HEK293 (cell line): Measurements from ENCODE around the gene GJB4.

ENCODE experiments used
- CTCF ChIA-PET: fragments of 350-600 bp; formaldehyde crosslinking; extraction: SDS; loops from one replicate; lab custom pipeline; 2021; ENCODE audit warnings: antibody characterized with exemption; lab: Yijun Ruan, JAX
- POLR2A ChIA-PET: fragments of 300-600 bp; formaldehyde crosslinking; extraction: SDS; loops from one replicate; lab custom pipeline; 2020; ENCODE audit warnings: antibody characterized with exemption, inconsistent platforms; lab: Yijun Ruan, JAX
- H3K27ac ChIP-seq: fragments of 200-500 bp; sonication (Bioruptor generic); 2 replicates; pipeline ENCODE4 v1.5.1; 2014; ENCODE audit warnings: low read depth, low read length, control low read depth, inconsistent platforms; ENCODE audit errors: extremely low read depth
- H3K36me3 ChIP-seq, 2 experiments: fragments of 200-500 bp in 1 of 2; sonication (Bioruptor generic) in 1 of 2; 1 replicate in 1 of 2; 2 replicates in 1 of 2; pipeline ENCODE4 v1.5.1; 2014 to 2017; ENCODE audit warnings: inconsistent platforms in 2 of 2, low read length in 2 of 2; ENCODE audit not compliant: control insufficient read depth in 2 of 2, insufficient read depth in 1 of 2
- H3K4me1 ChIP-seq: fragments of 200-500 bp; sonication (Bioruptor generic); 2 replicates; pipeline ENCODE4 v1.5.1; 2014; ENCODE audit warnings: mild to moderate bottlenecking, low read length, inconsistent platforms; ENCODE audit not compliant: control insufficient read depth, insufficient read depth
- H3K4me3 ChIP-seq: 2 replicates; pipeline ENCODE4 v1.5.1; 2011; ENCODE audit warnings: low read depth, mild to moderate bottlenecking, control low read depth, low read length, moderate library complexity
- H3K9me3 ChIP-seq: fragments of 200-500 bp; sonication (Bioruptor generic); 2 replicates; pipeline ENCODE4 v1.5.1; 2014; ENCODE audit warnings: low read depth, low read length, inconsistent platforms; ENCODE audit not compliant: control insufficient read depth, insufficient read depth
- GLI2 ChIP-seq: fragments of 450-650 bp; formaldehyde crosslinking; IDR thresholded peaks from 2 replicates; pipeline ENCODE4; 2017; ENCODE audit warnings: missing biosample characterization, missing genetic modification characterization, low read depth, borderline replicate concordance
- GLIS1 ChIP-seq: fragments of 450-650 bp; formaldehyde crosslinking; IDR thresholded peaks from 2 replicates; pipeline ENCODE4 v1.5.1; 2016; ENCODE audit warnings: missing biosample characterization, missing genetic modification characterization
- OSR2 ChIP-seq: fragments of 450-650 bp; formaldehyde crosslinking; IDR thresholded peaks from 2 replicates; pipeline ENCODE4 v1.5.1; 2016; ENCODE audit warnings: missing biosample characterization, missing genetic modification characterization
- REST ChIP-seq: fragments of 450-650 bp; formaldehyde crosslinking; IDR thresholded peaks from 2 replicates; pipeline ENCODE4 v1.5.1; 2016; ENCODE audit warnings: missing biosample characterization, missing genetic modification characterization
- SP2 ChIP-seq: fragments of 450-650 bp; formaldehyde crosslinking; IDR thresholded peaks from 2 replicates; pipeline ENCODE4 v1.5.1; 2016; ENCODE audit warnings: missing biosample characterization, missing genetic modification characterization
- SP7 ChIP-seq: fragments of 450-650 bp; formaldehyde crosslinking; IDR thresholded peaks from 2 replicates; pipeline ENCODE4 v1.5.1; 2016; ENCODE audit warnings: missing biosample characterization, missing genetic modification characterization
- ZBTB7A ChIP-seq: fragments of 450-650 bp; formaldehyde crosslinking; IDR thresholded peaks from 2 replicates; pipeline ENCODE4 v1.5.1; 2016; ENCODE audit warnings: low read depth, missing biosample characterization, missing genetic modification characterization
- ZIC2 ChIP-seq: fragments of 450-650 bp; formaldehyde crosslinking; IDR thresholded peaks from 2 replicates; pipeline ENCODE4 v1.5.1; 2016; ENCODE audit warnings: missing biosample characterization, missing genetic modification characterization
- ZNF10 ChIP-seq: fragments of 450-650 bp; formaldehyde crosslinking; IDR thresholded peaks from 2 replicates; pipeline ENCODE4 v1.5.1; 2017; ENCODE audit warnings: missing biosample characterization, missing genetic modification characterization
- ZNF155 ChIP-seq: fragments of 450-650 bp; formaldehyde crosslinking; IDR thresholded peaks from 2 replicates; pipeline ENCODE4 v1.5.1; 2016; ENCODE audit warnings: missing biosample characterization, missing genetic modification characterization
- ZNF18 ChIP-seq: fragments of 450-650 bp; formaldehyde crosslinking; IDR thresholded peaks from 2 replicates; pipeline ENCODE4 v1.5.1; 2016; ENCODE audit warnings: missing biosample characterization, missing genetic modification characterization
- ZNF19 ChIP-seq: fragments of 450-650 bp; formaldehyde crosslinking; IDR thresholded peaks from 2 replicates; pipeline ENCODE4; 2016; ENCODE audit warnings: missing biosample characterization, missing genetic modification characterization, low read depth
- ZNF280C ChIP-seq: fragments of 450-650 bp; formaldehyde crosslinking; IDR thresholded peaks from 2 replicates; pipeline ENCODE4 v1.5.1; 2016; ENCODE audit warnings: missing biosample characterization, missing genetic modification characterization
- ZNF513 ChIP-seq: fragments of 450-650 bp; IDR thresholded peaks from 2 replicates; pipeline ENCODE4 v1.5.1; 2018; ENCODE audit warnings: missing biosample characterization, missing genetic modification characterization
- ZNF548 ChIP-seq: fragments of 450-650 bp; formaldehyde crosslinking; IDR thresholded peaks from 2 replicates; pipeline ENCODE4 v1.5.1; 2016; ENCODE audit warnings: missing biosample characterization, missing genetic modification characterization
- ZNF580 ChIP-seq: fragments of 450-650 bp; formaldehyde crosslinking; IDR thresholded peaks from 2 replicates; pipeline ENCODE4 v1.5.1; 2016; ENCODE audit warnings: missing biosample characterization, missing genetic modification characterization
- ZNF621 ChIP-seq: fragments of 450-650 bp; formaldehyde crosslinking; IDR thresholded peaks from 2 replicates; pipeline ENCODE4 v1.5.1; 2017; ENCODE audit warnings: missing biosample characterization, missing genetic modification characterization
- ZNF629 ChIP-seq: fragments of 450-650 bp; formaldehyde crosslinking; IDR thresholded peaks from 2 replicates; pipeline ENCODE4 v1.5.1; 2017; ENCODE audit warnings: missing biosample characterization, missing genetic modification characterization
- ZNF707 ChIP-seq: fragments of 450-650 bp; formaldehyde crosslinking; IDR thresholded peaks from 2 replicates; pipeline ENCODE4 v1.5.1; 2016; ENCODE audit warnings: missing biosample characterization, missing genetic modification characterization
- ZNF768 ChIP-seq: fragments of 450-650 bp; formaldehyde crosslinking; IDR thresholded peaks from 2 replicates; pipeline ENCODE4 v1.5.1; 2018; ENCODE audit warnings: missing biosample characterization, mild to moderate bottlenecking, missing genetic modification characterization
- ZNF791 ChIP-seq: fragments of 450-650 bp; formaldehyde crosslinking; IDR thresholded peaks from 2 replicates; pipeline ENCODE4 v1.5.1; 2016; ENCODE audit warnings: missing biosample characterization, missing genetic modification characterization
- ZSCAN30 ChIP-seq: fragments of 450-650 bp; IDR thresholded peaks from 2 replicates; pipeline ENCODE4 v1.5.1; 2018; ENCODE audit warnings: missing biosample characterization, mild to moderate bottlenecking, missing genetic modification characterization, moderate library complexity

GJB4 gene

GRCh38 chr1:34796990-34797389, 37.5 kb downstream of the GJB4 start (continued):
- TF ChIP-seq ZNF155 = no peak

GRCh38 chr1:34800214-34800613, 40.7 kb downstream of the GJB4 start:
- H3K27ac ChIP-seq = no peak overlapping the region
- CTCF ChIA-PET = no interaction called here
- POLR2A ChIA-PET = no interaction called here

GRCh38 chr1:34803770-34804169, 44.2 kb downstream of the GJB4 start:
- H3K4me3 ChIP-seq = no peak overlapping the region
- H3K4me1 ChIP-seq = no peaks in the 10 kb centered on the region
- TF ChIP-seq ZNF580 (tag by site-specific recombination) (no peak), REST (tag by site-specific recombination) (no peak), ZSCAN30 (tag by site-specific recombination) (no peak), ZNF18 (tag by site-specific recombination) (no peak), OSR2 (no peak), ZNF10 (tag by site-specific recombination) (no peak), ZNF19 (tag by site-specific recombination) (no peak), GLIS1 (no peak), ZNF280C (no peak)
- H3K9me3 ChIP-seq = no peaks in the 10 kb centered on the region
- H3K27ac ChIP-seq = no peak overlapping the region
- ChIA-PET CTCF (interaction anchor here (1.1 to 1.6 kb wide), 2 partner anchors 20 to 49 kb away, joined by 3 to 5 read pairs; no protein-coding TSS in a partner anchor), POLR2A (no interaction called here)
- no peaks in the 10 kb centered on the region for H3K36me3 ChIP-seq

More at GRCh38 chr1:34800214-34800613, 40.7 kb downstream of the GJB4 start:
- no peaks in the 10 kb centered on the region for H3K4me1 ChIP-seq
- TF ChIP-seq ZNF621 (tag by site-specific recombination) (no peak), GLI2 (tag by site-specific recombination) (no peak), ZBTB7A (tag by site-specific recombination) (no peak), ZNF629 (tag by site-specific recombination) (no peak), ZNF768 (no peak), SP2 (no peak), ZNF513 (no peak), ZNF791 (tag by site-specific recombination) (no peak), ZNF707 (tag by site-specific recombination) (no peak), ZNF548 (tag by site-specific recombination) (no peak), SP7 (no peak), ZIC2 (tag by site-specific recombination) (no peak)
- no peaks in the 10 kb centered on the region for H3K36me3 ChIP-seq
- H3K9me3 ChIP-seq = no peaks in the 10 kb centered on the region
- no peak overlapping the region for H3K4me3 ChIP-seq
